HG03565 (cell line): ENCODE results near the gene CCER1.

Source experiments
- ATAC-seq: cut with Tn5 transposase; IDR thresholded peaks from one replicate; pipeline ENCODE4 v1.9.1; 2021; ENCODE audit warnings: mild to moderate bottlenecking, moderate library complexity; ENCODE audit not compliant: unreplicated experiment

Gene CCER1

GRCh38 chr12:90924406-90924805, 30.6 kb downstream of the CCER1 start:
- no peak for ATAC-seq

DNA sequence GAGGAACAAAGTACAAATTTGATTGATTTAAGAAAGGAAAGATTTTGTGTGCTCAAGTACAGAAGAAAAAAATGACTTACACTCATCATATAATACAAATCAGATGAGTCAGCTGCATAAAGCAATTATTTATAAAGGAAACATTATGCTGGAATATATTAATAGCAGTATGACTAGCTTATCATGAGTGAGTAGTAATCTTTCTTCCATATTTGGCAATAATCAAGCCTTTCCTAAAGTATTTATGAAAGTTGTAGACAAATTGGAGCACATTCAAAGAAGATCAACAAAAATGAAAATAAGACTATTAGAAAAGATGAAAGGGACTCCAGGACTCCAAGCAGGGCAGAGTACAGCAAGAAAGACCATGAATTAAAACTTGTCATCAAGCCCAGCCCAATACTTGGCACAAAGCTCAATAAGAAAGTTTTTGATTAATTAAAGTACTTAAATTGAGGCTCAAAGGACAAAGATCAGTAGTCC, 32.8 kb downstream of the CCER1 start:
- no peak for ATAC-seq

DNA sequence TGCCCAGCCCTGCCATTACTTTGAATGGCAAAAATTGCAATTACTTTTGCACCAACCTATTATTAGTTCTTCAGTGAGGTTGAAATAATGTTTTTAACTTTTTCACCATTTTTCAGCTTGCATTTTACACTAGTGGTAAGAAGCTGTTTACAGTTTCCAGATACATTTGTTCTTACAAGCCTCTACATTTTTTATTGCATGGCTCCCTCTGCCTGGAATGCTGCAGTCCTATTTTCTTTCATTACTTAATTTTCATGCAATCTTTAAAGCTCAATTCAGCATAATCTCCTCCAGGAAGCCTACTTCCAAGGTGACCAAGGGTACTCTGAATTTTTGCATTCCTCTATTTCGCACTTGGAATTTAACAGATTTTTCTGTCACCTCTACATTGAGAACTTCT, 33.4 kb downstream of the CCER1 start:
- no peak for ATAC-seq

DNA sequence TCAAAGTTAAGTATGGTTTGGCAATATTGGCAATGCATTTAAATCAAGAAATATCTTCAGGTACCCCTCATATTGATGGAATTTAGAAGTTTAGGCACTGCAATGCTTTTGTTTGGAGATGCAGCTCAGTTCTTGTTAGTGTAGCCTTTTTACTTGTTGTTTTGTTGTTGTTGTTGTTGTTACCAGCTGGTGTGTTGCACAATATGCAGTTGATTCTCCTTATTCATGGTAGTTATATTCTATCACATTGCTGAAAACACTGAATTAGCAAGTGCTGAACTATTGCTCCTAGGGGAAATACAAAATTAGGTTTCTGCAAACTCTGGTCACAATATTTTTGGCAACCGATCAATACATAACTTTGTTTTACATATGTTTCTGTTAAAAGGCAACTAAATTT, 34.8 kb downstream of the CCER1 start:
- no peak for ATAC-seq

DNA sequence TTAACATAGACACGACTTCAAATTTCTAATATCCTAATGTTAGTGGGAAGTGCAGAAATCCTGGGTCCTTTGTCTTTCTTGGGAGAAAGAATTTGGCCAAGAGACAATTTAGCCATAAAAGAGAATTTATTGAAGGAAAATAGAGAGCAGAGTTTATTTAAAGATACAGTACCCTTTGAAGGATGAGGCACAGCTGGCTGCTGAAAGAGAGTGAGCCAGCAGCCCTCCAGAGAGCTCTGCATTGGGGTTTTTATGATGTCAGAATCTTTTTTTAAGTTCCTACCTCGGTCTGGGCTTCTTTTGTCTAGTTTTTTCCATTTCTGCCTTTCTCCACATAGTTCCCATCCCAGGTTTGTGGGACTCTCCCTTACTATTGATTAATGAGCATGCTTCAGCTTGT, 37.5 kb downstream of the CCER1 start:
- no peak for ATAC-seq

GRCh38 chr12:90916516-90916915, 38.5 kb downstream of the CCER1 start:
- no peak for ATAC-seq

DNA sequence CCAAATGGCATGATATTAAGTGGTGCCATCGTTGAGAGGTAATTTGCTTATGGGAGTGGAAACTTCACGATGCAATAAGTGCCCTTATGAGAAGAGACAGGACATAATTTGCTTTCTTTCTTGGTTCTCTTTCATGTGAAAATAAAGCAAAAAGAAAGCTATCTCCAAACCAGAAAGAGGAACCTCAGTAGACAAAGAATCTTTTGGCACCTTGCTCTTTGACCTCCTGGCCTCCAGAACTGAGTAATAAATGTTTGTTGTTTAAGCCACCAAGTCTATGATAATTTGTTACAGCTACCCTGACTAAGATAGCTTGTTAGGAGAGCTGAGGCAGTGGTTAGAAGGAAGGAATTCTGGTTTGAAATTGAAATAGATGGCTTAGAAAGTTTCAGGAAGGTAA, 39.6 kb downstream of the CCER1 start:
- ATAC-seq: no peak

DNA sequence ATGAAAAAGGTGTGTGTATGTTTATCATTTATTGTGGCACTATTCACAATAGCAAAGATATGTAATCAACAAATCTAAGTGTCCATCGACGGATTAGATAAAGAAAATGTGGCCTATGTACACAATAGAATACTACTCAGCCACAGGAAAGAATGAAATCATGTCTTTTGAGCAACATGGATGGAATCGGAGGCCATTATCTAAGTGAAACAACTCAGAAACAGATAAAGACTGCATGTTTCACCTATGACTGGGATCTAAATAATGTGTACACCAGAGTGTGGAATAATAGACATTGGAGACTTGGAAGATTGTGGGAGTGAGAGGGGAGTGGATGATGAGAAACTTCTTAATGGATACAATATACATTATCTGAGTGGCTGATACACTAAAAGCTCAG, 44.0 kb downstream of the CCER1 start:
- ATAC-seq: no peak

GRCh38 chr12:90909069-90909770, 45.8 kb downstream of the CCER1 start:
- ATAC-seq: no peak

GRCh38 chr12:90908465-90908864, 46.5 kb downstream of the CCER1 start:
- ATAC-seq: no peak

GRCh38 chr12:90905691-90906370, 49.1 kb downstream of the CCER1 start:
- ATAC-seq: no peak

DNA sequence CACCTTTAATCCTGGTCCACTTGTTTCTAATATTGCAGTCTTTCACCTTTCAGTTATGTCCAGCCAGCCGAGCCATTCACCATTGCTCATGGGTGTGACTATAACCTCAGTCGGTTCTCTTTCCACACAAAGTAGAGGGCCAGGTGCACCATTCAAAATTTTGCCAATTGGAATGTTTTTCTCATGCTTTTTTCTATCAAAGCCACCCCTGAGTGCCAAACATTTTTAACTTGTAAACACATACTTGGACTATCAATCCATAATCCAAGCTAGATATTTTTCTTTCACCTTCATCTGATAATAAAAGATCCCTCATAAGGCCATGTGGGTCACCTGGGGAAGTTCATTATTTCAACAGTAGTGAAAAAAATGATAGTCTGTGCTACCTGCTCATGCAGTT, 52.4 kb downstream of the CCER1 start:
- ATAC-seq: no peak
